GM23338 (cell line): ENCODE measurements around the gene DGKH. TPM values are rescaled to one million over a fixed set of nuclear protein-coding genes. Genes with fewer than 3 reads are reported as not detected.

Experiments used
- ATAC-seq: fragments of 200-7000 bp; cut with Tn5 transposase; 3 replicates; pipeline ENCODE4 v1.9.1; 2020
- DNase-seq: peaks from one replicate; pipeline ENCODE4 v3.0.0-alpha.2; 2015; ENCODE audit warnings: low spot score
- H2AFZ ChIP-seq: fragments of 200-600 bp; sonication (generic); 2 replicates; pipeline ENCODE4 v1.8.0; 2016; ENCODE audit warnings: antibody characterized with exemption, mild to moderate bottlenecking, moderate library complexity
- H3F3A ChIP-seq: fragments of 200-600 bp; sonication (generic); replicated peaks from 2 replicates; pipeline ENCODE4 v1.8.0; 2017; ENCODE audit warnings: antibody characterized with exemption, mixed run types, low read depth
- H3K27ac ChIP-seq: fragments of 200-600 bp; sonication (generic); 2 replicates; pipeline ENCODE4 v1.6.1; 2016; ENCODE audit warnings: low read depth
- H3K27me3 ChIP-seq: fragments of 200-600 bp; sonication (generic); 2 replicates; pipeline ENCODE4 v1.8.0; 2016; ENCODE audit warnings: mild to moderate bottlenecking, mixed run types, moderate library complexity; ENCODE audit not compliant: insufficient read depth
- H3K36me3 ChIP-seq: fragments of 200-600 bp; sonication (generic); 2 replicates; pipeline ENCODE4 v1.8.0; 2016; ENCODE audit warnings: mild to moderate bottlenecking; ENCODE audit not compliant: insufficient read depth
- H3K4me1 ChIP-seq: fragments of 200-600 bp; sonication (generic); 2 replicates; pipeline ENCODE4 v1.8.0; 2016; ENCODE audit warnings: mild to moderate bottlenecking, moderate library complexity; ENCODE audit not compliant: insufficient read depth
- H3K4me2 ChIP-seq: fragments of 200-600 bp; sonication (generic); 2 replicates; pipeline ENCODE4 v1.7.1; 2017; ENCODE audit warnings: mixed run types
- H3K4me3 ChIP-seq: fragments of 200-600 bp; sonication (generic); 2 replicates; pipeline ENCODE4 v1.6.1; 2016; ENCODE audit warnings: mixed run types
- H3K79me2 ChIP-seq: fragments of 200-600 bp; sonication (generic); replicated peaks from 2 replicates; pipeline ENCODE4 v1.8.0; 2017; ENCODE audit warnings: mild to moderate bottlenecking; ENCODE audit not compliant: insufficient read depth
- H3K9me2 ChIP-seq: fragments of 200-600 bp; sonication (generic); 2 replicates; pipeline ENCODE4 v1.8.0; 2017; ENCODE audit not compliant: insufficient read depth
- H4K20me1 ChIP-seq: fragments of 200-600 bp; sonication (generic); replicated peaks from 2 replicates; pipeline ENCODE4 v1.8.0; 2017; ENCODE audit warnings: mild to moderate bottlenecking; ENCODE audit not compliant: insufficient read depth
- H3K27ac Mint-ChIP-seq: 2 replicates; pipeline ENCODE4 v1.8.0; 2020; ENCODE audit warnings: inconsistent platforms, mild to moderate bottlenecking, moderate library complexity, mixed read lengths
- H3K27me3 Mint-ChIP-seq: 3 replicates; pipeline ENCODE4 v1.8.0; 2022; ENCODE audit warnings: low read depth, mild to moderate bottlenecking, moderate library complexity, mixed read lengths, inconsistent platforms; ENCODE audit not compliant: insufficient read depth, poor library complexity
- H3K36me3 Mint-ChIP-seq: 3 replicates; pipeline ENCODE4 v1.8.0; 2021; ENCODE audit warnings: low read depth, mild to moderate bottlenecking, inconsistent platforms, moderate library complexity, mixed read lengths
- H3K4me1 Mint-ChIP-seq: 3 replicates; pipeline ENCODE4 v1.8.0; 2020; ENCODE audit warnings: mild to moderate bottlenecking, inconsistent platforms, mixed read lengths
- H3K4me3 Mint-ChIP-seq: 3 replicates; pipeline ENCODE4 v1.8.0; 2021; ENCODE audit warnings: moderate library complexity, mild to moderate bottlenecking, inconsistent platforms, mixed read lengths
- H3K9me3 Mint-ChIP-seq: 3 replicates; pipeline ENCODE4 v1.8.0; 2020; ENCODE audit warnings: moderate library complexity, mild to moderate bottlenecking, inconsistent platforms, mixed read lengths
- CREB1 ChIP-seq: fragments of 250-450 bp; sonication (Bioruptor Pico); IDR thresholded peaks from 2 replicates; pipeline ENCODE4 v1.5.0; 2020; ENCODE audit warnings: low read depth, mild to moderate bottlenecking, moderate library complexity
- ETS1 ChIP-seq: IDR thresholded peaks from 2 replicates; pipeline ENCODE4 v1.6.1; 2016; ENCODE audit warnings: antibody characterized with exemption
- EZH2 ChIP-seq: fragments of 200-600 bp; sonication (generic); IDR thresholded peaks from one replicate; pipeline ENCODE4 v1.8.0; 2017; ENCODE audit warnings: antibody characterized with exemption, mild to moderate bottlenecking, low read depth; ENCODE audit not compliant: unreplicated experiment
- EZH2phosphoT487 ChIP-seq: fragments of 200-600 bp; sonication (generic); IDR thresholded peaks from one replicate; pipeline ENCODE4 v1.8.1; 2018; ENCODE audit warnings: antibody characterized with exemption; ENCODE audit not compliant: unreplicated experiment
- JUNB ChIP-seq: IDR thresholded peaks from one replicate; pipeline ENCODE4 v1.6.1; 2016; ENCODE audit warnings: antibody characterized with exemption; ENCODE audit not compliant: unreplicated experiment
- REST ChIP-seq: IDR thresholded peaks from one replicate; pipeline ENCODE4 v1.6.1; 2018; ENCODE audit warnings: antibody characterized with exemption; ENCODE audit not compliant: unreplicated experiment
- STAT1 ChIP-seq: IDR thresholded peaks from one replicate; pipeline ENCODE4 v1.6.1; 2016; ENCODE audit warnings: antibody characterized with exemption; ENCODE audit not compliant: unreplicated experiment
- ZNF114 ChIP-seq: fragments of 250-450 bp; sonication (Bioruptor Pico); IDR thresholded peaks from 2 replicates; pipeline ENCODE4 v1.5.0; 2020; ENCODE audit warnings: mild to moderate bottlenecking, moderate library complexity
- ZNF331 ChIP-seq: fragments of 250-450 bp; sonication (Bioruptor Pico); IDR thresholded peaks from 2 replicates; pipeline ENCODE4 v1.5.0; 2020; ENCODE audit warnings: low read depth, mild to moderate bottlenecking, moderate library complexity
- ZNF462 ChIP-seq: fragments of 250-450 bp; sonication (Bioruptor Pico); IDR thresholded peaks from 2 replicates; pipeline ENCODE4 v1.5.0; 2020; ENCODE audit warnings: mild to moderate bottlenecking, moderate library complexity
- polyA plus RNA-seq: library from polyadenylated mRNA; unstranded; fragments of >200 nt; fragmentation: Nextera tagmentation; extraction: Ambion mirVana; gene quantifications from 2 replicates; pipeline ENCODE4 v1.2.1, GENCODE V29; 2016
- total RNA-seq: library from RNA; depleted of rRNA; stranded (reverse); fragments of >200 nt; shearing (Covaris generic); gene quantifications from 2 replicates; pipeline ENCODE4 v1.2.3, GENCODE V29; 2014

The DGKH gene
- total and polyA plus RNA-seq, 2 experiments from 2014 or later: 2.1 to 7.5 TPM

- TF ChIP-seq ETS1 (no peak), EZH2phosphoT487 (no peak), EZH2 (no peak), CREB1 (CRISPR knock-in tag) (no peak), ZNF114 (CRISPR knock-in tag) (no peak), JUNB (no peak), ZNF462 (CRISPR knock-in tag) (no peak)
Observed at GRCh38 chr13:42119041-42119440, 70.6 kb downstream of the DGKH start (continued).

GRCh38 chr13:42119875-42120274 is 71.4 kb downstream of the DGKH start:
- Mint-ChIP-seq H3K4me1 (peaks cover 10% of the 10 kb centered on the region), H3K36me3 (peaks cover 5% of the 10 kb centered on the region; the same call in 1 of the 3 replicates), H3K27me3 (no peaks in the 10 kb centered on the region), H3K27ac (no peak overlapping the region), H3K9me3 (no peaks in the 10 kb centered on the region), H3K4me3 (no peak overlapping the region)
- Histone ChIP-seq H4K20me1 (no peaks in the 10 kb centered on the region), H2AFZ (no peak overlapping the region), H3K9me2 (no peaks in the 10 kb centered on the region), H3F3A (no peaks in the 10 kb centered on the region), H3K4me1 (no peaks in the 10 kb centered on the region), H3K36me3 (no peaks in the 10 kb centered on the region), H3K27ac (no peak overlapping the region), H3K4me2 (no peak overlapping the region), H3K4me3 (no peak overlapping the region), H3K79me2 (no peaks in the 10 kb centered on the region), H3K27me3 (no peaks in the 10 kb centered on the region)
- ATAC-seq (no peak), DNase-seq (no peak)
- TF ChIP-seq STAT1 (no peak), EZH2 (no peak), JUNB (no peak), ZNF331 (CRISPR knock-in tag) (no peak), CREB1 (CRISPR knock-in tag) (no peak), REST (no peak)
